Mucosa of descending colon (tissue), 3 donors: Measurements from ENCODE around the gene DNAJC15. TPM values are rescaled to one million over a fixed set of nuclear protein-coding genes. Genes with fewer than 3 reads are reported as not detected.

Experiments
- ATAC-seq: fragments of 200-7000 bp; cut with Tn5 transposase; one replicate; pipeline ENCODE4 v1.9.1; 2020; ENCODE audit warnings: mild to moderate bottlenecking, moderate library complexity
- DNase-seq, 3 donors: peaks; one replicate each; pipeline ENCODE4 v3.0.0-alpha.2; 2020
- H3K36me3 ChIP-seq: fragments of 200-600 bp; one replicate; pipeline ENCODE4 v1.8.0; 2021; ENCODE audit warnings: low read depth, mild to moderate bottlenecking
- H3K4me1 ChIP-seq: fragments of 200-600 bp; one replicate; pipeline ENCODE4 v1.8.0; 2021; ENCODE audit warnings: low read depth, mild to moderate bottlenecking
- H3K4me3 ChIP-seq: fragments of 200-600 bp; one replicate; pipeline ENCODE4 v1.8.0; 2021; ENCODE audit warnings: mild to moderate bottlenecking
- H3K9me3 ChIP-seq: fragments of 200-600 bp; one replicate; pipeline ENCODE4 v1.8.0; 2021; ENCODE audit warnings: mild to moderate bottlenecking
- intact Hi-C, 2 donors: fragments of 100-400 bp; cut with DNase I in 1 of 2; cut with micrococcal nuclease in 1 of 2; formaldehyde crosslinking; loops; one replicate each; pipeline versions ENCODE4 v1.11.0 to v1.11.1; 2022; cut with DNase I, micrococcal nuclease
- total RNA-seq, 3 donors: library from RNA; stranded (reverse); fragmentation: NEBNext Ultra II Directional in 2 of 3; extraction: Animal tissue kit (Norgen Biotek cat#: 25700) in 2 of 3; gene quantifications; one replicate each; pipeline versions ENCODE4 v1.2.1 to v1.2.4, GENCODE V29; 2021 to 2023
- TF ChIP-seq, protein P1 (sequence below): fragments of 200-600 bp; IDR thresholded peaks from one replicate; pipeline ENCODE4 v1.8.0; 2022; ENCODE audit warnings: antibody characterized with exemption, mild to moderate bottlenecking
- donor health status: DM: no; HTN: no; CAD: no; lungs with moderate emphysema.
- donor health status: DM: no; HTN: no; CAD: no.
- donor health status: DM: no; HTN: yes; CAD: no.

Gene DNAJC15
- total RNA-seq, 3 donors from 2014 or later = 15.9 to 29.7 (median 27.2) TPM

DNA sequence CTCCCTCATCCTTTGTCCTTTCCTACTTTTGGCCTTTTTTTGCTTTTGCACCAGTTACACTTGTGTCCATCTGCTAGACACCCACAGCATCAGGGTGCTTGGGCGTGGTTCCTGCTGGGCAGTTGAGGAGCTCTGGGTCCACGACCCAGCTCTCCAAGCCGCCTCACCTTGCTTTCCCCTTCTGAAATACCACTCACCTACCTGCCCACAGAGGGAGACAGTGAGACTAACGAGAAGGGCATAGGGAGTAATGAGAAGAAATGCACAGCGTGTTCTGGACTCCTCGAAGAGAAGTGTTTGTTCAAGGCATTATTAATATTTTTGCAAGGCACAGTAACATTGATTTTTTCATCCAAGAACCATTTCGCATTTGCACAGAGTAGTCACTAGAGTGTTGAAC, 92.9 kb downstream of the DNAJC15 start:
- Histone ChIP-seq H3K4me3 (no peak overlapping the region), H3K4me1 (no peaks in the 10 kb centered on the region), H3K9me3 (no peaks in the 10 kb centered on the region), H3K36me3 (no peaks in the 10 kb centered on the region)
- TF ChIP-seq, protein P1, sequence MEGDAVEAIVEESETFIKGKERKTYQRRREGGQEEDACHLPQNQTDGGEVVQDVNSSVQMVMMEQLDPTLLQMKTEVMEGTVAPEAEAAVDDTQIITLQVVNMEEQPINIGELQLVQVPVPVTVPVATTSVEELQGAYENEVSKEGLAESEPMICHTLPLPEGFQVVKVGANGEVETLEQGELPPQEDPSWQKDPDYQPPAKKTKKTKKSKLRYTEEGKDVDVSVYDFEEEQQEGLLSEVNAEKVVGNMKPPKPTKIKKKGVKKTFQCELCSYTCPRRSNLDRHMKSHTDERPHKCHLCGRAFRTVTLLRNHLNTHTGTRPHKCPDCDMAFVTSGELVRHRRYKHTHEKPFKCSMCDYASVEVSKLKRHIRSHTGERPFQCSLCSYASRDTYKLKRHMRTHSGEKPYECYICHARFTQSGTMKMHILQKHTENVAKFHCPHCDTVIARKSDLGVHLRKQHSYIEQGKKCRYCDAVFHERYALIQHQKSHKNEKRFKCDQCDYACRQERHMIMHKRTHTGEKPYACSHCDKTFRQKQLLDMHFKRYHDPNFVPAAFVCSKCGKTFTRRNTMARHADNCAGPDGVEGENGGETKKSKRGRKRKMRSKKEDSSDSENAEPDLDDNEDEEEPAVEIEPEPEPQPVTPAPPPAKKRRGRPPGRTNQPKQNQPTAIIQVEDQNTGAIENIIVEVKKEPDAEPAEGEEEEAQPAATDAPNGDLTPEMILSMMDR = no peak
- no peak for DNase-seq
- intact Hi-C loops = no loop called here
- no peak for ATAC-seq

DNA sequence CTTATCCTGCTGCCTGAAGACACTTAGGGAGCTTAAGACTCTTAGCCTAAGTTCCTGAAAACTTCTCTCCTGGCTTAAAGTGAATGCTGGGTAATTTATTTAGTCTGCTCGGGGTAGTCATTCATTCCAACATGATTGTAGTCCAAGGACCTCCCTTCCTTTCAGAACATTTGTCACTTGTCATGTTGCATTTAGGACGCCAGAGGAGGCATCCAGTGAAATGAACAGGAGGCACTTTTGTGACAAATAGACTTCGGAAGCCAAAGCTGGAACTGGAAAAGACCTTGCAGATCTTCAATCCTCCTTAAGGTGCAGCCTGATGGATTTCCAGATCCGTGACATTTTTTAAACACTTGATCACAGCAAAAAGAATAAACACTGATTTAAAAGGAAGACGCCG, 95.1 kb downstream of the DNAJC15 start:
- H3K4me3 ChIP-seq = no peak overlapping the region
- TF ChIP-seq, protein P1 = no peak
- DNase-seq (no peak), ATAC-seq (no peak)
- H3K4me1 ChIP-seq = no peaks in the 10 kb centered on the region
- H3K9me3 ChIP-seq = no peaks in the 10 kb centered on the region
- intact Hi-C loops = no loop called here
- H3K36me3 ChIP-seq = no peaks in the 10 kb centered on the region

DNA sequence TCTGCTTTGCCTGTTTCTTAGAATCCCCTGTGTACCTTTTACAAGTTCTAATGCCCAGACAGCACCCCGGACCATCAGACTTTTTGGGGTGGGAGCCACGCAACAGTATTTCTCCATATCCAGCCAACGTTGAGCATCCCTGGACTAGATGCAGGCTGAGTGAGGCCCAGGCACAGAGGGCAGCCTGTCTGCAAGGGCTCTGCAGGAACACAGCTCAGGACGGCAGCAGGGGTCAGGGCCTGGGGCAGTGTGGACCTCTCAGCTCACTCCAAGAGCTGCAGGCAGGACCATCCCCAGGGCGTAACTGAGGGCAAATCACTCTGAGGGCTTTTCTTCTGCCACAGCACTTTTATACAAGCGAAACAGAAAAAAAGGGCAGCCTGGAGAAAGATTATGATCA, 95.8 kb downstream of the DNAJC15 start:
- Histone ChIP-seq H3K36me3 (no peaks in the 10 kb centered on the region), H3K4me3 (no peak overlapping the region), H3K9me3 (no peaks in the 10 kb centered on the region), H3K4me1 (no peaks in the 10 kb centered on the region)
- DNase-seq = no peak
- intact Hi-C loops = no loop called here
- ATAC-seq = no peak
- TF ChIP-seq, protein P1 = no peak

DNA sequence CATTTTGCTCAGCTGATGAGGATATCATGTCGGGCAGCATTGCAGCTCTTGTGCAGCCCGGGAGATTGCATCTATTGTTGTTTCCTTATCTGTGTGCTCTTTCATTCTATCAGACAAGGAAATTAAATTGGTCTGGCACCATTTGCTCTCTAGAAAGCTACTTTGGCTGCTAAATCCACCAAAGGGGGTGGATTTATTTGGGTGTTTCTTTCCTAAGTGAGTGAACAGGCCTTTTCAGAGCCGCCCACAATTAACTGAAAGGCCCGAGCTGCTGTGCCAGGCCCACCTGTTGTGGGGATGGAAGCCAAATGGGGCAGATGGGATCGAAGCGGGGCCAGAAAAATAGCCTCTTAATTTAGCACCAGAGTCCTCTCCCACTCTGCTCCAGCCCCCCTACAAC, 99.4 kb downstream of the DNAJC15 start:
- TF ChIP-seq, protein P1 = no peak
- Histone ChIP-seq H3K4me1 (no peaks in the 10 kb centered on the region), H3K9me3 (no peaks in the 10 kb centered on the region), H3K4me3 (no peak overlapping the region), H3K36me3 (no peaks in the 10 kb centered on the region)
- no peak for DNase-seq
- intact Hi-C loops = no loop called here
- no peak for ATAC-seq

DNA sequence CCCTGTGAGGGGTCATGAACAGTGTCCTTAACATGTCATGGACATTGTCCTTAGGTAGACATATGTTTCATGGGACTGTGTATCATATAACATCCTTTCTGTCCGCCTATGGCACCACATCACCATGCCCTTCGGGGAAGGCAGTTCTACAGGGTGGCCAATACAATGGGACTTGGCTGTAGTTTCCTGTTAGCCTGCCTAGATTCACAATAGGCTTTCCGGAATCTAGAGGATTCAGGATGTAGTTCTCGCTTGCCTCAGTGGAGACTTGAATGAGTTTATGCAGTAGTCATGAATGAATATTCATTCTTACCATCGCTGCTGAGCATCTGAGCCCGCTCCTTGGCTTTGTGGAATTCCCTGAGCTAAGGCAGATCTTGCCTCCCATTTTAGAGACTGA, 100.5 kb downstream of the DNAJC15 start:
- H3K9me3 ChIP-seq = no peaks in the 10 kb centered on the region
- intact Hi-C loops = no loop called here
- TF ChIP-seq, protein P1 = no peak
- peaks cover under 1% of the 10 kb centered on the region for H3K4me1 ChIP-seq
- ATAC-seq (no peak), DNase-seq (no peak)
- no peaks in the 10 kb centered on the region for H3K36me3 ChIP-seq
- no peak overlapping the region for H3K4me3 ChIP-seq

DNA sequence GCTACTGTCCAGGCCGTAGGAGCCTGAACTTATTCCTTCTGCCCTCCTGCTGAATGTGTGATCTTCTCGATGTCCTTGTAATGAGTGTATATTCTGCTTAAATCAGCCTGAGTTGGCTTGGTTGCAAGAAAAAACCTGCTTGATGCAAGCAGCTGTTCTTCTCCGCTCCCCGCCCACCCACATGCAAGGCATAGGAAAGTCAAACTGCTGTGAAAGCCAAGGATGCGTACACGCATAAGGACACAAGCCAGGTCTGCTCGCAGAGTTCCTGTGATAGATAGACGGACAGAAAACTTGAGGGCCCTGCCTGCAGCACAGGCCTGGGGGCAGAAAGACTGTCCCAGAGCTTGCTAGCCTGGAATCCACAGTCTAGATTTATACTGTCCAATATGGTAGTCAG, 101.1 kb downstream of the DNAJC15 start:
- ATAC-seq (no peak), DNase-seq (no peak)
- Histone ChIP-seq H3K9me3 (no peaks in the 10 kb centered on the region), H3K4me3 (no peak overlapping the region), H3K4me1 (peaks cover 5% of the 10 kb centered on the region), H3K36me3 (no peaks in the 10 kb centered on the region)
- TF ChIP-seq, protein P1 = no peak
- intact Hi-C loops = no loop called here
